ENCODE data around the gene SMCP.

DNA sequence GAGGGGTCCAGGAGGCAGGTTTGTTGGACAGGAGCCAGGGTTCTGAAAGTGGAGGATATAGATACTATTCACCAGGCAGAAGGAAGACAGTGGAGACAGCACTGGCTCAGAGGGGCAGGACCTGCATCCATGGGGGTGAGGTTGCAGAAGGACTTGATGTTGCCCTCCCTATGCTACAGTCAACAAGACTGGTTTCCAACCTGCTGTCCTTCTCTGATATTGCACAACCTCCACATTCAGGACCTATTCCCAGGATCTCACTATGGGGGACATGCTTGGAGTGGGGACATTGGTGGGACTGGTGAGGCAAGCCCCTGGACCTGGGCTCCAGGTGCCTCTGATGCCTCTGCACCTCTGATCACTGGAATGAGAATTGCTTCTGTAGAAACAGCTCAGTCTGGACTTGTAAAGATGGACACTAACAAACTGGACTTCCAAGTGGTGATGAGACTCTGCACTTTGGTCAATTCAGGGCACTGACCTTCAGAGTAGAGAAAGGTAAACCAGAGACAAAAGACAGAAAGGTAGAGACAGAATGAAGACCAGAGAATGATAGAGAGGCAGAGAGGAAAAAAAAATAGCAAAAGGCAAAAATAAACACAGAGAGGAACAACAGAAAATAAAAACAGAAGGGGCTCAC is 1.6 kb downstream of the SMCP start:
- TF ChIP-seq POLR2A (IDR thresholded peaks at IDR 0.05) = no peak
- TF ChIP-seq, protein P1, sequence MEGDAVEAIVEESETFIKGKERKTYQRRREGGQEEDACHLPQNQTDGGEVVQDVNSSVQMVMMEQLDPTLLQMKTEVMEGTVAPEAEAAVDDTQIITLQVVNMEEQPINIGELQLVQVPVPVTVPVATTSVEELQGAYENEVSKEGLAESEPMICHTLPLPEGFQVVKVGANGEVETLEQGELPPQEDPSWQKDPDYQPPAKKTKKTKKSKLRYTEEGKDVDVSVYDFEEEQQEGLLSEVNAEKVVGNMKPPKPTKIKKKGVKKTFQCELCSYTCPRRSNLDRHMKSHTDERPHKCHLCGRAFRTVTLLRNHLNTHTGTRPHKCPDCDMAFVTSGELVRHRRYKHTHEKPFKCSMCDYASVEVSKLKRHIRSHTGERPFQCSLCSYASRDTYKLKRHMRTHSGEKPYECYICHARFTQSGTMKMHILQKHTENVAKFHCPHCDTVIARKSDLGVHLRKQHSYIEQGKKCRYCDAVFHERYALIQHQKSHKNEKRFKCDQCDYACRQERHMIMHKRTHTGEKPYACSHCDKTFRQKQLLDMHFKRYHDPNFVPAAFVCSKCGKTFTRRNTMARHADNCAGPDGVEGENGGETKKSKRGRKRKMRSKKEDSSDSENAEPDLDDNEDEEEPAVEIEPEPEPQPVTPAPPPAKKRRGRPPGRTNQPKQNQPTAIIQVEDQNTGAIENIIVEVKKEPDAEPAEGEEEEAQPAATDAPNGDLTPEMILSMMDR (IDR thresholded peaks at IDR 0.05) = no peak
- no peak for TF ChIP-seq POLR2AphosphoS5 (IDR thresholded peaks at IDR 0.05)
